WI38 (cell line): ENCODE data around the gene PPP1R37.
A peak's percentile ranks its signal among the peaks of the same experiment; 100 is the strongest.

Experiments
- H3K4me3 ChIP-seq: 2 replicates; pipeline ENCODE4 v1.5.1; 2011; ENCODE audit warnings: low read depth, mild to moderate bottlenecking, control low read depth, low read length
- CTCF ChIP-seq: IDR thresholded peaks from 2 replicates; pipeline ENCODE4 v1.5.1; 2012; ENCODE audit warnings: low read depth, mild to moderate bottlenecking, control low read depth, low read length

Gene PPP1R37

GRCh38 chr19:45090606-45091005 lies 2.4 kb upstream of the PPP1R37 start:
- TF ChIP-seq CTCF: no peak

GRCh38 chr19:45091031-45091923 lies 1.7 kb upstream of the PPP1R37 start:
- TF ChIP-seq CTCF: no peak
- H3K4me3 ChIP-seq: peak overlapping the region; percentile 99

More at GRCh38 chr19:45090606-45091005, 2.4 kb upstream of the PPP1R37 start:
- H3K4me3 ChIP-seq: no peak overlapping the region

GRCh38 chr19:45094137-45094536 lies 1.2 kb downstream of the PPP1R37 start:
- no peak for TF ChIP-seq CTCF
- H3K4me3 ChIP-seq: peak overlapping the region; percentile 99

GRCh38 chr19:45094707-45095106 lies 1.7 kb downstream of the PPP1R37 start:
- no peak overlapping the region; the same call in 1 of the 2 replicates for H3K4me3 ChIP-seq
- TF ChIP-seq CTCF: no peak

GRCh38 chr19:45095496-45096413 lies 2.8 kb downstream of the PPP1R37 start:
- no peak for TF ChIP-seq CTCF
- H3K4me3 ChIP-seq: no peak overlapping the region

- TF ChIP-seq CTCF: no peak
- no peak overlapping the region for H3K4me3 ChIP-seq
These were observed 3.7 kb downstream of the PPP1R37 start for GRCh38 chr19:45096700-45097099.
